SK-N-SH (cell line): Measurements from ENCODE around the gene MYCT1. TPM values are rescaled to one million over a fixed set of nuclear protein-coding genes. Genes with fewer than 3 reads are reported as not detected.

Experiments used
- CTCF ChIA-PET: fragments of 300-600, 350-600 bp; formaldehyde crosslinking; extraction: SDS; loops from one replicate; lab custom pipeline; 2021; lab: Yijun Ruan, JAX
- POLR2A ChIA-PET: fragments of 350-600 bp; sonication (Branson Sonifier 250); formaldehyde crosslinking; extraction: SDS; loops from one replicate; lab custom pipeline; 2020; ENCODE audit warnings: antibody characterized with exemption, inconsistent platforms; lab: Yijun Ruan, JAX
- DNase-seq: peaks from one replicate; pipeline ENCODE4 v3.0.0; 2012
- H2AFZ ChIP-seq: fragments of 200-600 bp; sonication (generic); 2 replicates; pipeline ENCODE4 v1.8.1; 2016; ENCODE audit warnings: antibody characterized with exemption, mild to moderate bottlenecking, low read depth
- H3F3A ChIP-seq: fragments of 200-600 bp; sonication (generic); replicated peaks from 2 replicates; pipeline ENCODE3; 2016; ENCODE audit warnings: antibody characterized with exemption, mild to moderate bottlenecking; ENCODE audit not compliant: insufficient read depth
- H3K27ac ChIP-seq, 2 experiments: fragments of 200-500 bp in 1 of 2; fragments of 200-600 bp in 1 of 2; sonication (Bioruptor generic) in 1 of 2; sonication (generic), shearing (Covaris generic) in 1 of 2; 2 replicates each; pipeline versions ENCODE4 v1.5.1 to v1.6.1; 2014 to 2016; ENCODE audit warnings: low read depth in 2 of 2, inconsistent platforms in 1 of 2, low read length in 1 of 2, mild to moderate bottlenecking in 1 of 2, mixed read lengths in 1 of 2
- H3K27me3 ChIP-seq: fragments of 200-600 bp; sonication (generic), shearing (Covaris generic); 2 replicates; pipeline ENCODE4 v1.6.1; 2016; ENCODE audit warnings: mixed run types; ENCODE audit not compliant: insufficient read depth
- H3K36me3 ChIP-seq, 2 experiments: fragments of 200-500 bp in 1 of 2; fragments of 200-600 bp in 1 of 2; sonication (Bioruptor generic) in 1 of 2; sonication (generic) in 1 of 2; replicated peaks in 1 of 2; 2 replicates each; pipeline versions ENCODE3 to v1.5.1; 2014 to 2016; ENCODE audit warnings: low read length in 1 of 2, mild to moderate bottlenecking in 1 of 2; ENCODE audit not compliant: insufficient read depth in 2 of 2, control insufficient read depth in 1 of 2
- H3K4me1 ChIP-seq, 2 experiments: fragments of 200-500 bp in 1 of 2; fragments of 200-600 bp in 1 of 2; sonication (Bioruptor generic) in 1 of 2; sonication (generic), shearing (Covaris generic) in 1 of 2; 2 replicates each; pipeline versions ENCODE4 v1.5.1 to v1.6.1; 2014 to 2016; ENCODE audit warnings: low read depth in 1 of 2, low read length in 1 of 2, mixed run types in 1 of 2; ENCODE audit not compliant: insufficient read depth in 2 of 2, control insufficient read depth in 1 of 2
- H3K4me2 ChIP-seq: fragments of 200-600 bp; sonication (generic), shearing (Covaris generic); 2 replicates; pipeline ENCODE4 v1.6.1; 2017; ENCODE audit warnings: mixed run types
- H3K4me3 ChIP-seq, 2 experiments: fragments of 200-500 bp in 1 of 2; fragments of 200-600 bp in 1 of 2; sonication (Bioruptor generic) in 1 of 2; sonication (generic), shearing (Covaris generic) in 1 of 2; 2 replicates each; pipeline versions ENCODE4 v1.5.1 to v1.8.1; 2014 to 2016; ENCODE audit warnings: low read depth in 2 of 2, inconsistent platforms in 1 of 2, low read length in 1 of 2, mild to moderate bottlenecking in 1 of 2, mixed read lengths in 1 of 2, moderate library complexity in 1 of 2
- H3K79me2 ChIP-seq: fragments of 200-600 bp; sonication (generic); 2 replicates; pipeline ENCODE4 v1.8.1; 2017; ENCODE audit warnings: mild to moderate bottlenecking; ENCODE audit not compliant: insufficient read depth
- H3K9ac ChIP-seq: fragments of 200-600 bp; sonication (generic); 2 replicates; pipeline ENCODE4 v1.6.1; 2017; ENCODE audit warnings: mixed run types
- H3K9me2 ChIP-seq: fragments of 200-600 bp; sonication (generic); 2 replicates; pipeline ENCODE4 v1.6.1; 2017; ENCODE audit warnings: mixed run types
- H3K9me3 ChIP-seq: fragments of 200-600 bp; sonication (generic); 2 replicates; pipeline ENCODE4 v1.6.1; 2017; ENCODE audit warnings: mixed run types, mild to moderate bottlenecking, moderate library complexity
- H4K20me1 ChIP-seq: fragments of 200-600 bp; sonication (generic); 2 replicates; pipeline ENCODE4 v1.6.1; 2017; ENCODE audit warnings: mild to moderate bottlenecking, mixed run types; ENCODE audit not compliant: insufficient read depth
- CHD2 ChIP-seq: fragments of 150-350 bp; IDR thresholded peaks from 2 replicates; pipeline ENCODE4 v1.6.1; 2018; ENCODE audit warnings: low read length; ENCODE audit not compliant: partially characterized antibody
- ELF1 ChIP-seq: IDR thresholded peaks from 2 replicates; pipeline ENCODE4 v1.4.0; 2012
- EZH2phosphoT487 ChIP-seq: fragments of 200-600 bp; sonication (generic); IDR thresholded peaks from 2 replicates; pipeline ENCODE4 v1.6.1; 2017; ENCODE audit warnings: low read depth, mixed run types, mild to moderate bottlenecking, antibody characterized with exemption, moderate library complexity, borderline replicate concordance
- FOSL2 ChIP-seq: IDR thresholded peaks from 2 replicates; pipeline ENCODE4 v1.4.0; 2012; ENCODE audit warnings: low read depth, mild to moderate bottlenecking, moderate library complexity, borderline replicate concordance
- FOXJ3 ChIP-seq: sonication (generic); formaldehyde crosslinking; IDR thresholded peaks from 2 replicates; pipeline ENCODE4 v1.5.1; 2020; ENCODE audit warnings: mild to moderate bottlenecking, missing genetic modification reagents
- FOXM1 ChIP-seq: IDR thresholded peaks from 2 replicates; pipeline ENCODE4 v1.4.0; 2012; ENCODE audit warnings: low read depth, mild to moderate bottlenecking
- GABPA ChIP-seq: IDR thresholded peaks from 2 replicates; pipeline ENCODE4 v1.4.0; 2012; ENCODE audit warnings: low read depth, mild to moderate bottlenecking
- GATA2 ChIP-seq: sonication (generic); formaldehyde crosslinking; IDR thresholded peaks from 2 replicates; pipeline ENCODE4 v1.5.0; 2020; ENCODE audit warnings: mild to moderate bottlenecking, missing genetic modification reagents
- JUND ChIP-seq: IDR thresholded peaks from 2 replicates; pipeline ENCODE4 v1.4.0; 2012
- MEF2A ChIP-seq: IDR thresholded peaks from 2 replicates; pipeline ENCODE4 v1.4.0; 2012; ENCODE audit warnings: low read depth, borderline replicate concordance
- NFIC ChIP-seq: IDR thresholded peaks from 2 replicates; pipeline ENCODE4 v1.4.0; 2012; ENCODE audit warnings: borderline replicate concordance
- NRF1 ChIP-seq: IDR thresholded peaks from 2 replicates; pipeline ENCODE4 v1.6.1; 2012; ENCODE audit warnings: low read depth, mild to moderate bottlenecking, low read length
- POLR2AphosphoS5 ChIP-seq: IDR thresholded peaks from 2 replicates; pipeline ENCODE4 v1.6.1; 2012; ENCODE audit warnings: low read depth, low read length
- RAD21 ChIP-seq: IDR thresholded peaks from 2 replicates; pipeline ENCODE4 v1.6.1; 2012; ENCODE audit warnings: mild to moderate bottlenecking, low read length
- RCOR1 ChIP-seq: fragments of 150-350 bp; IDR thresholded peaks from 2 replicates; pipeline ENCODE4 v1.6.1; 2017; ENCODE audit warnings: antibody characterized with exemption, low read length
- RXRA ChIP-seq: IDR thresholded peaks from 2 replicates; pipeline ENCODE4 v1.4.0; 2012; ENCODE audit warnings: low read depth, mild to moderate bottlenecking, borderline replicate concordance
- SIN3A ChIP-seq: IDR thresholded peaks from 2 replicates; pipeline ENCODE4 v1.6.1; 2012; ENCODE audit warnings: low read depth, mild to moderate bottlenecking, low read length, moderate library complexity, borderline replicate concordance
- SMC3 ChIP-seq: IDR thresholded peaks from 2 replicates; pipeline ENCODE4 v1.6.1; 2012; ENCODE audit warnings: low read depth, low read length, improper control_type of control experiment
- TAF1 ChIP-seq: IDR thresholded peaks from 2 replicates; pipeline ENCODE4 v1.6.1; 2012; ENCODE audit warnings: low read depth, mild to moderate bottlenecking, low read length, moderate library complexity, borderline replicate concordance
- TEAD4 ChIP-seq: IDR thresholded peaks from 2 replicates; pipeline ENCODE4 v1.4.0; 2012; ENCODE audit warnings: mild to moderate bottlenecking, borderline replicate concordance; ENCODE audit not compliant: insufficient read depth
- YY1 ChIP-seq: IDR thresholded peaks from 2 replicates; pipeline ENCODE4 v1.4.0; 2012; ENCODE audit warnings: low read depth, mild to moderate bottlenecking
- WGBS: methylation state at CpG from one replicate; pipeline ENCODE4 v1.1.6; 2017; ENCODE audit warnings: low lambda C conversion rate; 5-methylcytosine and 5-hydroxymethylcytosine counted together
- polyA plus RNA-seq, 3 experiments: library from polyadenylated mRNA; depleted of rRNA; stranded (reverse); fragments of >200 nt; gene quantifications; 2 replicates each; pipeline ENCODE4 v1.2.3, GENCODE V29; 2012
- TF ChIP-seq, protein P1 (sequence below): fragments of 150-350 bp; IDR thresholded peaks from 2 replicates; pipeline ENCODE4 v1.6.1; 2017; ENCODE audit warnings: antibody characterized with exemption, low read length, low read depth, borderline replicate concordance
- TF ChIP-seq, protein P2 (sequence below): IDR thresholded peaks from 2 replicates; pipeline ENCODE4 v1.6.1; 2012; ENCODE audit warnings: mild to moderate bottlenecking, low read depth, low read length, moderate library complexity
- TF ChIP-seq, protein P3 (sequence below): IDR thresholded peaks from 2 replicates; pipeline ENCODE4 v1.4.0; 2012; ENCODE audit warnings: low read depth, borderline replicate concordance
- TF ChIP-seq, protein P4 (sequence below): IDR thresholded peaks from 2 replicates; pipeline ENCODE4 v1.4.0; 2012; ENCODE audit warnings: low read depth, borderline replicate concordance
- TF ChIP-seq, protein P5 (sequence below): IDR thresholded peaks from 2 replicates; pipeline ENCODE4 v1.4.0; 2012; ENCODE audit warnings: low read depth

MYCT1 gene
- polyA plus RNA-seq, 1 of the 3 experiments (the other 2 are of a cell fraction), result 7.6 TPM

DNA sequence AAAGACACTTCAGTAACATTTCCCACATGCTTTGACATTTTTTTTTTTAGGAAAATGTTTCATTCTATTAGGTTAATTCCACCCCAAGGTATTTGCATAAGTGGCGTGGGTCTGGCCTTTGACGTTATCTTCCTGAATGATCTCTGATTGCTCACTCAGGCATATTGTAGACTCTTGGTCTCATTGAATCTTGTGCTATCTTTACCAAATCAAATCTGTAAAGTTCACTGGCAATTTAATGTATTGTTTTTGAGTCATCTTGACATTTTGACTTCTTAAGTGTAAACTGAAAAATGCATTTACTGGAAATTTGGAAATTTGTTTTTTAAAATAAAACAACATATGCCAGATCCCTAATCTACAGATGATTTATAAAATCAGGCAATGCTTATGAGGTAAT, 36.9 kb downstream of the MYCT1 start:
- WGBS, result 4% methylated on average over 2 of the region's 2 CpGs
- H2AFZ ChIP-seq, result no peak overlapping the region
- H3K27me3 ChIP-seq, result no peaks in the 10 kb centered on the region
- no peak overlapping the region for H3K4me3 ChIP-seq
- H3K9me2 ChIP-seq, result no peaks in the 10 kb centered on the region
- H3K36me3 ChIP-seq, result no peaks in the 10 kb centered on the region
- no peaks in the 10 kb centered on the region; a peak in 2 of 4 replicates for H3K4me1 ChIP-seq
- peak; percentile 12 for DNase-seq
- H3K9ac ChIP-seq, result no peak overlapping the region
- peak overlapping the region; percentile 24; the same call in 1 of the 2 replicates for H3K4me2 ChIP-seq
- H3K27ac ChIP-seq, result peak overlapping the region; percentile 43 to 82; a peak in 3 of 4 replicates
- H4K20me1 ChIP-seq, result no peaks in the 10 kb centered on the region
- H3K9me3 ChIP-seq, result no peaks in the 10 kb centered on the region; the same call in 1 of the 2 replicates
- POLR2A ChIA-PET, result no interaction called here
- CTCF ChIA-PET, result interaction anchor here (0.6 kb wide), 1 partner anchor 32 kb away, joined by 3 read pairs; no protein-coding TSS in a partner anchor
- H3K79me2 ChIP-seq, result no peaks in the 10 kb centered on the region
- peaks cover 9% of the 10 kb centered on the region for H3F3A ChIP-seq
- TF ChIP-seq ELF1 (no peak), RCOR1 (no peak), TEAD4 (peak; percentile 63), FOXM1 (peak; percentile 79), TAF1 (no peak), JUND (peak; percentile 66), FOXJ3 (CRISPR knock-in tag) (no peak), POLR2AphosphoS5 (no peak), MEF2A (peak; percentile 49; the same call in 1 of the 2 replicates), FOSL2 (no peak; the same call in 1 of the 2 replicates), YY1 (no peak), GATA2 (CRISPR knock-in tag) (peak; percentile 73), SMC3 (no peak), RXRA (peak; percentile 28), EZH2phosphoT487 (no peak), NRF1 (no peak), SIN3A (no peak), CHD2 (no peak), RAD21 (no peak), NFIC (peak; percentile 27; the same call in 1 of the 2 replicates), GABPA (no peak)
- TF ChIP-seq, protein P1, sequence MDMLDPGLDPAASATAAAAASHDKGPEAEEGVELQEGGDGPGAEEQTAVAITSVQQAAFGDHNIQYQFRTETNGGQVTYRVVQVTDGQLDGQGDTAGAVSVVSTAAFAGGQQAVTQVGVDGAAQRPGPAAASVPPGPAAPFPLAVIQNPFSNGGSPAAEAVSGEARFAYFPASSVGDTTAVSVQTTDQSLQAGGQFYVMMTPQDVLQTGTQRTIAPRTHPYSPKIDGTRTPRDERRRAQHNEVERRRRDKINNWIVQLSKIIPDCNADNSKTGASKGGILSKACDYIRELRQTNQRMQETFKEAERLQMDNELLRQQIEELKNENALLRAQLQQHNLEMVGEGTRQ, result no peak
- TF ChIP-seq, protein P2, sequence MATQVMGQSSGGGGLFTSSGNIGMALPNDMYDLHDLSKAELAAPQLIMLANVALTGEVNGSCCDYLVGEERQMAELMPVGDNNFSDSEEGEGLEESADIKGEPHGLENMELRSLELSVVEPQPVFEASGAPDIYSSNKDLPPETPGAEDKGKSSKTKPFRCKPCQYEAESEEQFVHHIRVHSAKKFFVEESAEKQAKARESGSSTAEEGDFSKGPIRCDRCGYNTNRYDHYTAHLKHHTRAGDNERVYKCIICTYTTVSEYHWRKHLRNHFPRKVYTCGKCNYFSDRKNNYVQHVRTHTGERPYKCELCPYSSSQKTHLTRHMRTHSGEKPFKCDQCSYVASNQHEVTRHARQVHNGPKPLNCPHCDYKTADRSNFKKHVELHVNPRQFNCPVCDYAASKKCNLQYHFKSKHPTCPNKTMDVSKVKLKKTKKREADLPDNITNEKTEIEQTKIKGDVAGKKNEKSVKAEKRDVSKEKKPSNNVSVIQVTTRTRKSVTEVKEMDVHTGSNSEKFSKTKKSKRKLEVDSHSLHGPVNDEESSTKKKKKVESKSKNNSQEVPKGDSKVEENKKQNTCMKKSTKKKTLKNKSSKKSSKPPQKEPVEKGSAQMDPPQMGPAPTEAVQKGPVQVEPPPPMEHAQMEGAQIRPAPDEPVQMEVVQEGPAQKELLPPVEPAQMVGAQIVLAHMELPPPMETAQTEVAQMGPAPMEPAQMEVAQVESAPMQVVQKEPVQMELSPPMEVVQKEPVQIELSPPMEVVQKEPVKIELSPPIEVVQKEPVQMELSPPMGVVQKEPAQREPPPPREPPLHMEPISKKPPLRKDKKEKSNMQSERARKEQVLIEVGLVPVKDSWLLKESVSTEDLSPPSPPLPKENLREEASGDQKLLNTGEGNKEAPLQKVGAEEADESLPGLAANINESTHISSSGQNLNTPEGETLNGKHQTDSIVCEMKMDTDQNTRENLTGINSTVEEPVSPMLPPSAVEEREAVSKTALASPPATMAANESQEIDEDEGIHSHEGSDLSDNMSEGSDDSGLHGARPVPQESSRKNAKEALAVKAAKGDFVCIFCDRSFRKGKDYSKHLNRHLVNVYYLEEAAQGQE, result no peak
- TF ChIP-seq, protein P3, sequence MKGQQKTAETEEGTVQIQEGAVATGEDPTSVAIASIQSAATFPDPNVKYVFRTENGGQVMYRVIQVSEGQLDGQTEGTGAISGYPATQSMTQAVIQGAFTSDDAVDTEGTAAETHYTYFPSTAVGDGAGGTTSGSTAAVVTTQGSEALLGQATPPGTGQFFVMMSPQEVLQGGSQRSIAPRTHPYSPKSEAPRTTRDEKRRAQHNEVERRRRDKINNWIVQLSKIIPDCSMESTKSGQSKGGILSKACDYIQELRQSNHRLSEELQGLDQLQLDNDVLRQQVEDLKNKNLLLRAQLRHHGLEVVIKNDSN, result no peak
- TF ChIP-seq, protein P4, sequence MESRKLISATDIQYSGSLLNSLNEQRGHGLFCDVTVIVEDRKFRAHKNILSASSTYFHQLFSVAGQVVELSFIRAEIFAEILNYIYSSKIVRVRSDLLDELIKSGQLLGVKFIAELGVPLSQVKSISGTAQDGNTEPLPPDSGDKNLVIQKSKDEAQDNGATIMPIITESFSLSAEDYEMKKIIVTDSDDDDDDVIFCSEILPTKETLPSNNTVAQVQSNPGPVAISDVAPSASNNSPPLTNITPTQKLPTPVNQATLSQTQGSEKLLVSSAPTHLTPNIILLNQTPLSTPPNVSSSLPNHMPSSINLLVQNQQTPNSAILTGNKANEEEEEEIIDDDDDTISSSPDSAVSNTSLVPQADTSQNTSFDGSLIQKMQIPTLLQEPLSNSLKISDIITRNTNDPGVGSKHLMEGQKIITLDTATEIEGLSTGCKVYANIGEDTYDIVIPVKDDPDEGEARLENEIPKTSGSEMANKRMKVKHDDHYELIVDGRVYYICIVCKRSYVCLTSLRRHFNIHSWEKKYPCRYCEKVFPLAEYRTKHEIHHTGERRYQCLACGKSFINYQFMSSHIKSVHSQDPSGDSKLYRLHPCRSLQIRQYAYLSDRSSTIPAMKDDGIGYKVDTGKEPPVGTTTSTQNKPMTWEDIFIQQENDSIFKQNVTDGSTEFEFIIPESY, result 0 out of 2 replicates have a peak, but pooled peaks have one; percentile 15
- TF ChIP-seq, protein P5, sequence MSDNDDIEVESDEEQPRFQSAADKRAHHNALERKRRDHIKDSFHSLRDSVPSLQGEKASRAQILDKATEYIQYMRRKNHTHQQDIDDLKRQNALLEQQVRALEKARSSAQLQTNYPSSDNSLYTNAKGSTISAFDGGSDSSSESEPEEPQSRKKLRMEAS, result no peak
